Gastrocnemius medialis (tissue), 4 donors: ENCODE results near the gene WDR17.

Experiments used
- CTCF ChIP-seq, 5 experiments: fragments of 450-650 bp in 3 of 5; fragments of 200-600 bp in 2 of 5; sonication (generic) in 2 of 5; IDR thresholded peaks in 4 of 5; conservative IDR thresholded peaks in 1 of 5; 1 replicate in 4 of 5; 2 replicates in 1 of 5; pipeline ENCODE4 v1.5.1; 2016 to 2019; ENCODE audit warnings: antibody characterized with exemption in 5 of 5, mild to moderate bottlenecking in 3 of 5, moderate library complexity in 3 of 5
- POLR2A ChIP-seq, 2 donors: fragments of 450-650 bp; IDR thresholded peaks; one replicate each; pipeline ENCODE4 v1.6.1; 2017; ENCODE audit warnings: antibody characterized with exemption in 2 of 2, mild to moderate bottlenecking in 2 of 2, moderate library complexity in 2 of 2

GRCh38 chr4:176030391-176030790 lies 35.2 kb upstream of the WDR17 start:
- TF ChIP-seq POLR2A (IDR thresholded peaks at IDR 0.05) (no peak), CTCF (IDR thresholded peaks at IDR 0.05 in 4 of 5, conservative IDR thresholded peaks at IDR 0.05 in 1 of 5) (no peak)
